Left kidney (tissue), 2 donors: ENCODE results near the gene ZNF516. TPM values are rescaled to one million over a fixed set of nuclear protein-coding genes. Genes with fewer than 3 reads are reported as not detected.
A peak's percentile ranks its signal among the peaks of the same experiment; 100 is the strongest.
"Not testable (repeated sequence)": the region's sequence is repeated elsewhere in the genome, so short reads cannot be mapped to it uniquely, and the experiment has no call there.

Experiments used
- DNase-seq: peaks from one replicate; pipeline ENCODE4 v3.0.0-alpha.2; 2013
- polyA plus RNA-seq: library from polyadenylated mRNA; unstranded; fragments of 120-200 nt; gene quantifications from one replicate; pipeline ENCODE4 v1.2.1, GENCODE V29; 2013; ENCODE audit not compliant: insufficient read length

Gene ZNF516
- polyA plus RNA-seq, 1 donor, result 44.3 TPM

- no peak for DNase-seq
These were observed 4.2 kb downstream of the ZNF516 start for GRCh38 chr18:76490670-76491472.

GRCh38 chr18:76490033-76490432 lies 5.0 kb downstream of the ZNF516 start:
- DNase-seq, result peak; percentile 72

GRCh38 chr18:76489081-76489480 lies 6.0 kb downstream of the ZNF516 start:
- no peak for DNase-seq

- DNase-seq, result no peak
These were observed 6.9 kb downstream of the ZNF516 start for GRCh38 chr18:76488190-76488589.

- no peak for DNase-seq
These were observed 7.3 kb downstream of the ZNF516 start for GRCh38 chr18:76487782-76488181.

GRCh38 chr18:76487070-76487469 lies 8.0 kb downstream of the ZNF516 start:
- no peak for DNase-seq

GRCh38 chr18:76486574-76486973 lies 8.5 kb downstream of the ZNF516 start:
- DNase-seq, result no peak

- DNase-seq, result no peak
These were observed 9.0 kb downstream of the ZNF516 start for GRCh38 chr18:76486038-76486437.

GRCh38 chr18:76484749-76485387 lies 10.2 kb downstream of the ZNF516 start:
- DNase-seq, result no peak

- no peak for DNase-seq
These were observed 11.3 kb downstream of the ZNF516 start for GRCh38 chr18:76483780-76484179.

GRCh38 chr18:76482971-76483691 lies 11.9 kb downstream of the ZNF516 start:
- no peak for DNase-seq

GRCh38 chr18:76482267-76482666 lies 12.8 kb downstream of the ZNF516 start:
- DNase-seq, result no peak

GRCh38 chr18:76480913-76481312 lies 14.1 kb downstream of the ZNF516 start:
- DNase-seq, result no peak

- DNase-seq, result no peak
These were observed 15.4 kb downstream of the ZNF516 start for GRCh38 chr18:76479351-76480238.

- no peak for DNase-seq
These were observed 18.1 kb downstream of the ZNF516 start for GRCh38 chr18:76476665-76477561.

GRCh38 chr18:76475450-76476194 lies 19.4 kb downstream of the ZNF516 start:
- no peak for DNase-seq

GRCh38 chr18:76474824-76475223 lies 20.2 kb downstream of the ZNF516 start:
- DNase-seq, result no peak

- DNase-seq, result not testable (repeated sequence)
These were observed 21.5 kb downstream of the ZNF516 start for GRCh38 chr18:76473521-76473920.

GRCh38 chr18:76472829-76473228 lies 22.2 kb downstream of the ZNF516 start:
- no peak for DNase-seq

GRCh38 chr18:76471593-76471992 lies 23.4 kb downstream of the ZNF516 start:
- no peak for DNase-seq
